DND-41 (cell line): Measurements from ENCODE around the gene MAPK1IP1L.

Source experiments
- ATAC-seq: fragments of 200-7000 bp; cut with Tn5 transposase; 3 replicates; pipeline ENCODE4 v1.9.1; 2021; ENCODE audit warnings: low read depth; ENCODE audit not compliant: insufficient read depth
- DNase-seq: peaks from one replicate; pipeline ENCODE4 v3.0.0-alpha.2; 2020
- H2AFZ ChIP-seq: 2 replicates; pipeline ENCODE4 v1.6.0; 2012; ENCODE audit warnings: low read depth, low read length
- H3K27ac ChIP-seq: 2 replicates; pipeline ENCODE4 v1.5.1; 2012; ENCODE audit warnings: low read length, inconsistent platforms
- H3K27me3 ChIP-seq: fragments of 200-600 bp; sonication (generic); 2 replicates; pipeline ENCODE4 v1.6.0; 2012; ENCODE audit warnings: low read length, mild to moderate bottlenecking, inconsistent platforms; ENCODE audit not compliant: insufficient read depth, poor library complexity
- H3K36me3 ChIP-seq: 2 replicates; pipeline ENCODE4 v1.5.1; 2012; ENCODE audit warnings: low read length, inconsistent platforms; ENCODE audit not compliant: insufficient read depth
- H3K4me1 ChIP-seq: 2 replicates; pipeline ENCODE4 v1.5.1; 2012; ENCODE audit warnings: mild to moderate bottlenecking, low read length; ENCODE audit not compliant: insufficient read depth
- H3K4me2 ChIP-seq: 2 replicates; pipeline ENCODE4 v1.6.0; 2012; ENCODE audit warnings: mild to moderate bottlenecking, moderate library complexity, low read length, inconsistent platforms; ENCODE audit not compliant: insufficient read depth
- H3K4me3 ChIP-seq, 2 experiments: fragments of 200-600 bp in 1 of 2; shearing (Covaris generic) in 1 of 2; 2 replicates each; pipeline ENCODE4 v1.5.1; 2012 to 2016; ENCODE audit warnings: inconsistent platforms in 2 of 2, low read length in 2 of 2, mild to moderate bottlenecking in 2 of 2, low read depth in 1 of 2, moderate library complexity in 1 of 2
- H3K79me2 ChIP-seq: 2 replicates; pipeline ENCODE4 v1.6.0; 2012; ENCODE audit warnings: low read length, inconsistent platforms; ENCODE audit not compliant: insufficient read depth
- H3K9ac ChIP-seq: 2 replicates; pipeline ENCODE4 v1.6.0; 2012; ENCODE audit warnings: low read depth, mild to moderate bottlenecking, inconsistent platforms, low read length, moderate library complexity
- H3K9me3 ChIP-seq: 2 replicates; pipeline ENCODE4 v1.5.1; 2012; ENCODE audit warnings: low read length, moderate library complexity, mild to moderate bottlenecking, inconsistent platforms; ENCODE audit not compliant: insufficient read depth, severe bottlenecking
- H4K20me1 ChIP-seq: 2 replicates; pipeline ENCODE4 v1.6.0; 2012; ENCODE audit warnings: low read length; ENCODE audit not compliant: insufficient read depth
- CTCF ChIP-seq: IDR thresholded peaks from 2 replicates; pipeline ENCODE4 v1.5.1; 2012; ENCODE audit warnings: borderline replicate concordance, low read length, moderate library complexity, mild to moderate bottlenecking; ENCODE audit not compliant: poor library complexity, severe bottlenecking; ENCODE audit errors: extremely low read depth
- EZH2 ChIP-seq: IDR thresholded peaks from 3 replicates; pipeline ENCODE4 v1.6.1; 2012; ENCODE audit warnings: borderline replicate concordance, low read depth, mild to moderate bottlenecking, moderate library complexity, low read length, inconsistent platforms; ENCODE audit not compliant: severe bottlenecking

MAPK1IP1L gene

GRCh38 chr14:55088356-55088755, 36.9 kb downstream of the MAPK1IP1L start:
- no peak overlapping the region for H3K27ac ChIP-seq
- DNase-seq (no peak), ATAC-seq (no peak)
- no peaks in the 10 kb centered on the region for H3K27me3 ChIP-seq
- H4K20me1 ChIP-seq, result no peaks in the 10 kb centered on the region
- TF ChIP-seq EZH2, result no peak
- no peak for TF ChIP-seq CTCF
- H3K36me3 ChIP-seq, result no peaks in the 10 kb centered on the region
- no peaks in the 10 kb centered on the region for H3K79me2 ChIP-seq
- H3K9me3 ChIP-seq, result no peaks in the 10 kb centered on the region
- H3K4me3 ChIP-seq, result no peak overlapping the region
- H3K4me2 ChIP-seq, result no peak overlapping the region
- H3K9ac ChIP-seq, result no peak overlapping the region
- H2AFZ ChIP-seq, result no peak overlapping the region
- H3K4me1 ChIP-seq, result no peaks in the 10 kb centered on the region

GRCh38 chr14:55092341-55092740, 40.9 kb downstream of the MAPK1IP1L start:
- H4K20me1 ChIP-seq, result no peaks in the 10 kb centered on the region
- H3K27ac ChIP-seq, result no peak overlapping the region
- H2AFZ ChIP-seq, result no peak overlapping the region
- no peak overlapping the region for H3K4me3 ChIP-seq
- no peaks in the 10 kb centered on the region for H3K36me3 ChIP-seq
- DNase-seq (no peak), ATAC-seq (no peak)
- no peaks in the 10 kb centered on the region for H3K27me3 ChIP-seq
- H3K4me2 ChIP-seq, result no peak overlapping the region
- no peaks in the 10 kb centered on the region for H3K9me3 ChIP-seq
- TF ChIP-seq EZH2 (no peak), CTCF (no peak)
- H3K4me1 ChIP-seq, result no peaks in the 10 kb centered on the region
- H3K79me2 ChIP-seq, result no peaks in the 10 kb centered on the region
- no peak overlapping the region for H3K9ac ChIP-seq

- Histone ChIP-seq H4K20me1 (no peaks in the 10 kb centered on the region), H3K4me2 (no peak overlapping the region), H3K79me2 (no peaks in the 10 kb centered on the region), H3K27ac (no peak overlapping the region), H3K9me3 (no peaks in the 10 kb centered on the region), H3K4me3 (no peak overlapping the region), H2AFZ (no peak overlapping the region), H3K36me3 (no peaks in the 10 kb centered on the region), H3K27me3 (no peaks in the 10 kb centered on the region), H3K9ac (no peak overlapping the region), H3K4me1 (no peaks in the 10 kb centered on the region)
- TF ChIP-seq CTCF, result no peak
- ATAC-seq (no peak), DNase-seq (no peak)
These were observed 43.1 kb downstream of the MAPK1IP1L start for GRCh38 chr14:55094292-55095157.
